Articular chondrocyte of knee joint (primary cell): ENCODE data around the gene UBE2G1. TPM values are rescaled to one million over a fixed set of nuclear protein-coding genes. Genes with fewer than 3 reads are reported as not detected.

Experiments
- small RNA-seq: library from RNA; depleted of rRNA; stranded (forward); fragments of <200 nt; gene quantifications from one replicate; pipeline ENCODE3, GENCODE V24; 2012
- total RNA-seq: library from RNA; depleted of rRNA; stranded (reverse); fragments of >200 nt; gene quantifications from 2 replicates; pipeline ENCODE4 v1.2.3, GENCODE V29; 2012

The UBE2G1 gene, protein sequence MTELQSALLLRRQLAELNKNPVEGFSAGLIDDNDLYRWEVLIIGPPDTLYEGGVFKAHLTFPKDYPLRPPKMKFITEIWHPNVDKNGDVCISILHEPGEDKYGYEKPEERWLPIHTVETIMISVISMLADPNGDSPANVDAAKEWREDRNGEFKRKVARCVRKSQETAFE
- total RNA-seq: 44.9 and 45.0 TPM in 2 replicates

DNA sequence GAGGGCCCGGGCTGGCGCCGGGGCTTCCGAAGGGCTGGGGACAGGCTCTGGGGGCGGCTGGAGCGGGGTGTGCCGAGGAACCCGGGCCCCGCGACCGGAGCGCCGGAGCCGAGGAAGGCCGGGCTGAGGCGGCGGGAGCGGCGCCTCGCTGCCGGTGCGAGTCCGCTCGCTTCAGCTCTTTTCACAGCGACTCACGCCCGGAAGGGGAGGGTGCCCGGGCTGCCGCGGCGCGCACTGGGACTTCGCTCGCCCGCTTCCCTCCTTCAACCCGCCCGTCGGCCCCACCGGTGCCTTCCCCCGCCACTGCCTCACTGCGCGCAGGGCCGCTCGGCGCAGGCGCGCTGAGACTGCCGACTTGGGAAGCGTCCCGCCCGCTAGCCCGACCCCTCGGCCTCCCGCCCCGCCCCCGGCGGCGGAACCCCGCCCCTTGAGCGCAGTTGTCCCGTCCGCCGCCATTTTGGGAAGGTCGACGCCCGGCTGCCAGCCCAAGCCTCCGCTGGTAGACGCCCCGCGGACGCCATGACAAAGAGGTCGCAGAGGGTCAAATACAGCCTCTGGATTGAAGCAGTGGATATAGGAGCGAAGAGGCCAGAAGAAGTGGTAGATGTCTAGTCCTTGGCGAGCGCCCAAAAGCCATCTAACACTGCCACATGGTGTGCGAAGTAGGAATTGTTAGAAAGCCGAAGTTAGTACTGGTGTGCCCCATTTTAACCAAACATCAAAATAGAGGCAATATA, at the start of gene UBE2G1:
UBE2G1 (minus strand) TSS at position 349 of the 737 bp plus-strand sequence. CDS start 359 bp downstream, outside the sequence.

DNA sequence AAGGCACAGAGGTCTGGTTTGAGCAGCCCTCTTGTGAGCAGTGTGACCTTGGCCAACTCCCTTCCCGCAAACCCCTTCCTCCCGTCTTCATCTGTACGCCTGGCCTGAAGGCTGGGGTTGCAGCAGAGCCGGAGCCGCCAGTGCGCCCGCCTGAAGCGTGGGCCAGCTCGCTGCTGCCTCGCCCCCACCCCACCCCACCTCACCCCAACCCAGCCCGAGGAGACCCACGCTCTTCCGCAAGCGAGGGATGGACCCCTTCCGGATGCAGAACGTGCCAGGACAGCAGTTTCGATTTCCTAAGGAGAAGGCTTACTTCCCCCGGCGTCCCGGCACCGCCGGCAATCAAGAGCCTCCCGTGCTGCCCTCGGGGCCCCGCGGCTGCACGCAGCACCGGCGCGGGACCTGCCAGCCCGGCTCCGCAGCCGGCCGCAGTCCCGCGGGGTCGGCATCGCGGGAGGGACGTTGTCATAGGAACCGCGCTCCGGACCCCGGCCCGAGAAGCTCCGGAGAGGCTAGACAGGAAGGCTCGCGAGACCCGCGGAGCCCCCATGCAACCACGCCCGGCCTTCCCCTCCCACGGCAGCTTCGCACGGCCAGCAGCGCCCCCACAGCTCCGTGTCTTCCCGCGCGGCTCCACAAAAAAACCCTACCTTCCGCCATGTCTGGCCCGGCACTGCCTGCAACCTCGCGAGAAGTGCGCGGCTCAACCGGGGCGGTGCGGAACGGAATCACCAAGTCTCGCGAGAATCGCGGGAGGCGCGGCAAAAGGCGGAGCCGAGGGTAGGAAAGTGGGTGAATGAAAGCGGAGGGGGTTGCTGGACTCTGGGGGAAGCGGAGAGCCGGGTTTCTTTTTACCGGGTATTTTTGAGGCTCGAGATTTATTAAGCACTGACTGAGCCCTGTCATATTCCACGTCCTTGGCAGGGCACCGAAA, 102.9 kb downstream of the UBE2G1 start, which contains the start of gene ANKFY1:
ANKFY1 (minus strand) TSS at position 698 of the 934 bp plus-strand sequence; CDS start at position 660, 38 bp downstream.

Small RNA genes within 50 kb of the gene (small RNA-seq; reads per million reads assigned to genes)
- not detected for gene RN7SL774P

Other genes with a start within 250 kb of the UBE2G1 start
- 50.6 and 54.0 TPM in 2 replicates for gene ZZEF1, start 223.6 kb downstream of the UBE2G1 start, total RNA-seq
- gene CYB5D2, start 223.5 kb downstream of the UBE2G1 start, total RNA-seq: 25.1 and 27.4 TPM in 2 replicates
- gene ANKFY1, start 102.7 kb downstream of the UBE2G1 start, total RNA-seq: 49.3 and 49.9 TPM in 2 replicates
- not detected in 2 replicates for gene SPNS3, start 67.3 kb upstream of the UBE2G1 start, total RNA-seq
- gene SPNS2, start 132.2 kb upstream of the UBE2G1 start, total RNA-seq: 0.65 and 1.3 TPM in 2 replicates
- gene MYBBP1A, start 188.7 kb upstream of the UBE2G1 start, total RNA-seq: 36.4 and 48.7 TPM in 2 replicates
- not detected in 2 replicates for gene GGT6, start 193.9 kb upstream of the UBE2G1 start, total RNA-seq
- gene SMTNL2, start 217.9 kb upstream of the UBE2G1 start, total RNA-seq: not detected in 2 replicates